ENCODE results near the gene KIAA1328. TPM values are rescaled to one million over a fixed set of nuclear protein-coding genes. Genes with fewer than 3 reads are reported as not detected.

Gene KIAA1328
- 10 to 100 TPM; 14.4 to 22.7 TPM for total RNA-seq

GRCh38 chr18:36828630-36829361, at the start of gene KIAA1328, which contains the start of gene TPGS2:
Gene KIAA1328 (plus strand): TSS chr18:36829127. CDS start chr18:36829139, 12 bp downstream.
Gene TPGS2 (minus strand): TSS chr18:36829002. CDS start chr18:36828767, 235 bp downstream.
- H3K27ac ChIP-seq = peak within 1 kb of the TSS; percentile 65 to 79
- TF ChIP-seq CTCF (IDR thresholded peaks at IDR 0.05) = peak; percentile 41
- DNase-seq (ENCODE audit: low spot score) = peak; percentile 36
- H3K9me3 ChIP-seq = no peaks in the 10 kb centered on the region
- H3K4me1 ChIP-seq (ENCODE audit: control insufficient read depth in 1 of 2, low read depth in 2 of 2) = peaks cover 6 to 21% of the 10 kb centered on the region in 2 donors
- H3K27me3 ChIP-seq (replicated peaks; ENCODE audit: insufficient read depth) = no peaks in the 10 kb centered on the region
- peak within 1 kb of the TSS; percentile 92 for H3K4me3 ChIP-seq
- no peaks in the 10 kb centered on the region for H3K36me3 ChIP-seq
- ATAC-seq (ENCODE audit: insufficient number of reproducible peaks, low FRiP score, low read depth) = peak; percentile 85

- Histone ChIP-seq H3K4me1 (ENCODE audit: control insufficient read depth in 1 of 2, low read depth in 2 of 2) (peaks cover 0 to 3% of the 10 kb centered on the region in 2 donors), H3K9me3 (no peaks in the 10 kb centered on the region), H3K27ac (no peak overlapping the region), H3K27me3 (replicated peaks; ENCODE audit: insufficient read depth) (no peaks in the 10 kb centered on the region), H3K36me3 (peaks cover 3% of the 10 kb centered on the region), H3K4me3 (no peak overlapping the region)
- no peak for TF ChIP-seq CTCF (IDR thresholded peaks at IDR 0.05)
- no peak for DNase-seq (ENCODE audit: low spot score)
- no peak for ATAC-seq (ENCODE audit: insufficient number of reproducible peaks, low FRiP score, low read depth)
Measured at GRCh38 chr18:36780748-36781147, 48.2 kb upstream of the KIAA1328 start.

- DNase-seq (ENCODE audit: low spot score) (no peak), ATAC-seq (ENCODE audit: insufficient number of reproducible peaks, low FRiP score, low read depth) (no peak)
- no peak for TF ChIP-seq CTCF (IDR thresholded peaks at IDR 0.05)
- H3K27me3 ChIP-seq (replicated peaks; ENCODE audit: insufficient read depth) = no peaks in the 10 kb centered on the region
- no peak overlapping the region for H3K4me3 ChIP-seq
- H3K9me3 ChIP-seq = no peaks in the 10 kb centered on the region
- no peak overlapping the region for H3K27ac ChIP-seq
- peaks cover 3% of the 10 kb centered on the region for H3K36me3 ChIP-seq
- H3K4me1 ChIP-seq (ENCODE audit: control insufficient read depth in 1 of 2, low read depth in 2 of 2) = peaks cover 15 to 22% of the 10 kb centered on the region in 2 donors
Measured at GRCh38 chr18:36782710-36783109, 46.2 kb upstream of the KIAA1328 start.

GRCh38 chr18:36783792-36784191, 45.1 kb upstream of the KIAA1328 start:
- no peak overlapping the region for H3K4me3 ChIP-seq
- no peaks in the 10 kb centered on the region for H3K27me3 ChIP-seq (replicated peaks; ENCODE audit: insufficient read depth)
- H3K36me3 ChIP-seq = peaks cover 3% of the 10 kb centered on the region
- no peaks in the 10 kb centered on the region for H3K9me3 ChIP-seq
- no peak for TF ChIP-seq CTCF (IDR thresholded peaks at IDR 0.05)
- H3K4me1 ChIP-seq (ENCODE audit: control insufficient read depth in 1 of 2, low read depth in 2 of 2) = peaks cover 15 to 23% of the 10 kb centered on the region in 2 donors
- DNase-seq (ENCODE audit: low spot score) = no peak
- no peak for ATAC-seq (ENCODE audit: insufficient number of reproducible peaks, low FRiP score, low read depth)
- H3K27ac ChIP-seq = no peak overlapping the region

- no peaks in the 10 kb centered on the region for H3K36me3 ChIP-seq
- H3K27ac ChIP-seq = peak overlapping the region; percentile 75 to 88
- H3K9me3 ChIP-seq = no peaks in the 10 kb centered on the region
- no peak for TF ChIP-seq CTCF (IDR thresholded peaks at IDR 0.05)
- peak; percentile 77 for ATAC-seq (ENCODE audit: insufficient number of reproducible peaks, low FRiP score, low read depth)
- H3K4me1 ChIP-seq (ENCODE audit: control insufficient read depth in 1 of 2, low read depth in 2 of 2) = peaks cover 15 to 23% of the 10 kb centered on the region in 2 donors
- H3K27me3 ChIP-seq (replicated peaks; ENCODE audit: insufficient read depth) = no peaks in the 10 kb centered on the region
- DNase-seq (ENCODE audit: low spot score) = peak; percentile 32
- H3K4me3 ChIP-seq = peak overlapping the region; percentile 25
Measured at GRCh38 chr18:36786686-36787085, 42.2 kb upstream of the KIAA1328 start.
